ENCODE measurements around the gene RIOK3.

The RIOK3 gene

GRCh38 chr18:23452728-23453679 is at the start of gene RIOK3:
RIOK3 (plus strand) TSS chr18:23453287; CDS start chr18:23453440, 153 bp downstream.
- peak within 1 kb of the TSS; percentile 56 for H3K27ac ChIP-seq (ENCODE audit: extremely low read depth, low read depth, low read length)
- ChIA-PET CTCF (interaction anchor here (0.5 to 0.8 kb wide), 3 partner anchors 22 to 1614 kb away, joined by 3 to 6 read pairs (median 3); no protein-coding TSS in a partner anchor), POLR2A (interaction anchor here (0.5 to 1.8 kb wide), 15 partner anchors 9 to 686 kb away, joined by 3 to 7 read pairs (median 3); partner anchors contain the start of gene CABYR)
- peak within 1 kb of the TSS; percentile 87 for H3K4me3 ChIP-seq (ENCODE audit: low read depth, low read length)
- no peaks in the 10 kb centered on the region for H3K9me3 ChIP-seq (ENCODE audit: control insufficient read depth, insufficient read depth, low read depth, low read length)
- peaks cover 0 to 3% of the 10 kb centered on the region in 2 experiments; a peak in 1 of 3 replicates for H3K36me3 ChIP-seq (ENCODE audit: control insufficient read depth in 2 of 2, insufficient read depth in 1 of 2, low read length in 2 of 2)
- H3K4me1 ChIP-seq (ENCODE audit: control insufficient read depth, insufficient read depth, low read length) = peaks cover 4% of the 10 kb centered on the region; the same call in 1 of the 2 replicates
- TF ChIP-seq ZBTB11 (tag by site-specific recombination; conservative IDR thresholded peaks at IDR 0.05; ENCODE audit: low read depth) (peak; percentile 63), TSHZ1 (tag by site-specific recombination; IDR thresholded peaks at IDR 0.05; ENCODE audit: borderline replicate concordance) (no peak), ZNF514 (tag by site-specific recombination; IDR thresholded peaks at IDR 0.05) (no peak), ZNF843 (tag by site-specific recombination; IDR thresholded peaks at IDR 0.05) (no peak), INSM2 (tag by site-specific recombination; IDR thresholded peaks at IDR 0.05) (no peak), ZNF449 (tag by site-specific recombination; IDR thresholded peaks at IDR 0.05) (no peak), ZNF561 (tag by site-specific recombination; IDR thresholded peaks at IDR 0.05; ENCODE audit: borderline replicate concordance) (no peak), WT1 (tag by site-specific recombination; IDR thresholded peaks at IDR 0.05) (0 out of 2 replicates have a peak, but pooled peaks have one; percentile 9), ZNF704 (tag by site-specific recombination; IDR thresholded peaks at IDR 0.05) (no peak), ZBTB44 (tag by site-specific recombination; IDR thresholded peaks at IDR 0.05) (no peak), KLF17 (tag by site-specific recombination; IDR thresholded peaks at IDR 0.05) (no peak), TCF7L2 (IDR thresholded peaks at IDR 0.05; ENCODE audit: borderline replicate concordance, low read depth, low read length) (no peak), ZNF19 (tag by site-specific recombination; IDR thresholded peaks at IDR 0.05; ENCODE audit: low read depth) (no peak), SP7 (tag by site-specific recombination; IDR thresholded peaks at IDR 0.05) (peak; percentile 30; the same call in 1 of the 2 replicates), ZNF830 (tag by site-specific recombination; IDR thresholded peaks at IDR 0.05; ENCODE audit: low read depth) (no peak), ZNF549 (tag by site-specific recombination; IDR thresholded peaks at IDR 0.05) (no peak), FEZF1 (tag by site-specific recombination; IDR thresholded peaks at IDR 0.05) (peak; percentile 50), GLI4 (tag by site-specific recombination; IDR thresholded peaks at IDR 0.05) (no peak), ZBTB26 (tag by site-specific recombination; optimal IDR thresholded peaks at IDR 0.05) (peak; percentile 31)

Data from HEK293 (cell line).